Measurements from ENCODE around the gene WWOX.

- TF ChIP-seq CTCF (conservative IDR thresholded peaks at IDR 0.05) (no peak), EZH2 (IDR thresholded peaks at IDR 0.05; ENCODE audit: low read depth) (no peak)
These were observed 189.9 kb downstream of the WWOX start for GRCh38 chr16:78289373-78289772.

All from PC-9 (cell line).